Measurements from ENCODE around the gene KANTR. TPM values are rescaled to one million over a fixed set of nuclear protein-coding genes. Genes with fewer than 3 reads are reported as not detected.

The KANTR gene
- total RNA-seq, 2 experiments from 2014 or later = 6.2 to 6.8 TPM

DNA sequence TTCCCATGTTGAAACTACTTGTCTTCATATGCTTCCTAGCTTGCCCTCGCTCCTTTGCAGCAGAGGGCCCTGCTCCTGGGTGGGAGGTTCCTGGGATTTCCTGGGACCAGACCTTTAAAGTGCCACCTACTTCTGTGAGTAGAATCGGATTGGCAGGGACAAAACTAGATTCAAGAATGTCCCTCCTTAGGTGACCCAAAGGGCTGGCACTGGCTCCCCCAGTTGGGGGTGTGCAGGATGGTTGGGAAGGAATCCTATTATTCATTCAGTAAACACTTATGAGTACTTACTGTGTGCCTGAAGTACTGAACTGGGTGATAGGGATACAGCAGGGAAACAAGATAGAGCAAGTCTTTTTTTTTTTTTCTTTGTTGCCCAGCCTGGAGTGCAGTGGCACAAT is 2.6 kb upstream of the KANTR start:
- ChIA-PET CTCF (no interaction called here), POLR2A (no interaction called here)
- no peaks in the 10 kb centered on the region for H3K27me3 ChIP-seq (ENCODE audit: control insufficient read depth in 1 of 2, insufficient read depth in 2 of 2, low read length in 2 of 2)
- DNase-seq (no peak), ATAC-seq (ENCODE audit: poor library complexity) (no peak)
- Mint-ChIP-seq H3K27ac (no peak overlapping the region), H3K9me3 (no peaks in the 10 kb centered on the region), H3K36me3 (ENCODE audit: low read depth) (peaks cover 34% of the 10 kb centered on the region), H3K27me3 (no peaks in the 10 kb centered on the region), H3K4me3 (no peak overlapping the region), H3K4me1 (ENCODE audit: low read depth) (peaks cover 61% of the 10 kb centered on the region)
- intact Hi-C loops (cut with DNase I, micrococcal nuclease) = loop anchor here in 1 of 2 experiments (1.0 to 10.0 kb wide), 3 partner anchors 19 to 827 kb away; no protein-coding TSS in a partner anchor
- TF ChIP-seq, protein P1, sequence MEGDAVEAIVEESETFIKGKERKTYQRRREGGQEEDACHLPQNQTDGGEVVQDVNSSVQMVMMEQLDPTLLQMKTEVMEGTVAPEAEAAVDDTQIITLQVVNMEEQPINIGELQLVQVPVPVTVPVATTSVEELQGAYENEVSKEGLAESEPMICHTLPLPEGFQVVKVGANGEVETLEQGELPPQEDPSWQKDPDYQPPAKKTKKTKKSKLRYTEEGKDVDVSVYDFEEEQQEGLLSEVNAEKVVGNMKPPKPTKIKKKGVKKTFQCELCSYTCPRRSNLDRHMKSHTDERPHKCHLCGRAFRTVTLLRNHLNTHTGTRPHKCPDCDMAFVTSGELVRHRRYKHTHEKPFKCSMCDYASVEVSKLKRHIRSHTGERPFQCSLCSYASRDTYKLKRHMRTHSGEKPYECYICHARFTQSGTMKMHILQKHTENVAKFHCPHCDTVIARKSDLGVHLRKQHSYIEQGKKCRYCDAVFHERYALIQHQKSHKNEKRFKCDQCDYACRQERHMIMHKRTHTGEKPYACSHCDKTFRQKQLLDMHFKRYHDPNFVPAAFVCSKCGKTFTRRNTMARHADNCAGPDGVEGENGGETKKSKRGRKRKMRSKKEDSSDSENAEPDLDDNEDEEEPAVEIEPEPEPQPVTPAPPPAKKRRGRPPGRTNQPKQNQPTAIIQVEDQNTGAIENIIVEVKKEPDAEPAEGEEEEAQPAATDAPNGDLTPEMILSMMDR (IDR thresholded peaks at IDR 0.05) = no peak
- peaks cover 31% of the 10 kb centered on the region for H3K4me1 ChIP-seq (ENCODE audit: insufficient read depth, low read length)
- H3K4me3 ChIP-seq (ENCODE audit: low read length) = no peak overlapping the region
- no peaks in the 10 kb centered on the region for H3K9me3 ChIP-seq (ENCODE audit: control insufficient read depth in 1 of 2, insufficient read depth in 1 of 2, low read length in 2 of 2)
- peaks cover 5% of the 10 kb centered on the region for H3K36me3 ChIP-seq (ENCODE audit: insufficient read depth, low read length)
- H3K27ac ChIP-seq (ENCODE audit: low read depth in 1 of 2, low read length in 2 of 2) = no peak overlapping the region

GRCh38 chrX:53093177-53093655 is 726 bp upstream of the KANTR start:
- Histone ChIP-seq H3K4me3 (ENCODE audit: low read length) (peak overlapping the region; percentile 81), H3K9me3 (ENCODE audit: control insufficient read depth in 1 of 2, insufficient read depth in 1 of 2, low read length in 2 of 2) (no peaks in the 10 kb centered on the region), H3K4me1 (ENCODE audit: insufficient read depth, low read length) (peaks cover 23% of the 10 kb centered on the region), H3K27ac (ENCODE audit: low read depth in 1 of 2, low read length in 2 of 2) (peak overlapping the region; percentile 58 to 85), H3K27me3 (ENCODE audit: control insufficient read depth in 1 of 2, insufficient read depth in 2 of 2, low read length in 2 of 2) (no peaks in the 10 kb centered on the region), H3K36me3 (ENCODE audit: insufficient read depth, low read length) (no peaks in the 10 kb centered on the region)
- no peaks in the 10 kb centered on the region for H3K9me3 Mint-ChIP-seq
- peak; percentile 53 for ATAC-seq (ENCODE audit: poor library complexity)
- H3K4me3 Mint-ChIP-seq = peak overlapping the region; percentile 93
- DNase-seq = peak; percentile 61 to 87 (median 70)
- peaks cover 16% of the 10 kb centered on the region for H3K36me3 Mint-ChIP-seq (ENCODE audit: low read depth)
- intact Hi-C loops (cut with DNase I, micrococcal nuclease) = loop anchor here (1.0 to 10.0 kb wide), 3 partner anchors 22 to 828 kb away; no protein-coding TSS in a partner anchor
- ChIA-PET POLR2A (no interaction called here), CTCF (no interaction called here)
- peak overlapping the region; percentile 93 for H3K27ac Mint-ChIP-seq
- H3K27me3 Mint-ChIP-seq = no peaks in the 10 kb centered on the region
- H3K4me1 Mint-ChIP-seq (ENCODE audit: low read depth) = peaks cover 43% of the 10 kb centered on the region
- TF ChIP-seq, protein P1 (IDR thresholded peaks at IDR 0.05) = peak; percentile 63

GRCh38 chrX:53094582-53094905 is 602 bp downstream of the KANTR start:
- Histone ChIP-seq H3K36me3 (ENCODE audit: insufficient read depth, low read length) (peaks cover under 1% of the 10 kb centered on the region), H3K4me1 (ENCODE audit: insufficient read depth, low read length) (peaks cover 16% of the 10 kb centered on the region), H3K4me3 (ENCODE audit: low read length) (peak overlapping the region; percentile 81), H3K27ac (ENCODE audit: low read depth in 1 of 2, low read length in 2 of 2) (peak overlapping the region; percentile 15 to 85), H3K9me3 (ENCODE audit: control insufficient read depth in 1 of 2, insufficient read depth in 1 of 2, low read length in 2 of 2) (no peaks in the 10 kb centered on the region), H3K27me3 (ENCODE audit: control insufficient read depth in 1 of 2, insufficient read depth in 2 of 2, low read length in 2 of 2) (no peaks in the 10 kb centered on the region)
- H3K27ac Mint-ChIP-seq = peak overlapping the region; percentile 93
- TF ChIP-seq, protein P1 (IDR thresholded peaks at IDR 0.05) = no peak
- no peaks in the 10 kb centered on the region for H3K9me3 Mint-ChIP-seq
- ChIA-PET POLR2A (interaction anchor here (1.0 to 1.7 kb wide), 3 partner anchors 8 to 131 kb away, joined by 4 to 15 read pairs (median 6); partner anchors contain the start of gene TSPYL2), CTCF (no interaction called here)
- DNase-seq (no peak), ATAC-seq (ENCODE audit: poor library complexity) (no peak)
- peak overlapping the region; percentile 93 for H3K4me3 Mint-ChIP-seq
- H3K36me3 Mint-ChIP-seq (ENCODE audit: low read depth) = peaks cover 13% of the 10 kb centered on the region
- H3K27me3 Mint-ChIP-seq = no peaks in the 10 kb centered on the region
- H3K4me1 Mint-ChIP-seq (ENCODE audit: low read depth) = peaks cover 30% of the 10 kb centered on the region
- intact Hi-C loops (cut with DNase I, micrococcal nuclease) = loop anchor here in 1 of 2 experiments (5.0 to 10.0 kb wide), 2 partner anchors 97 to 830 kb away; no protein-coding TSS in a partner anchor
